Measurements from ENCODE around the gene RBKS.

DNA sequence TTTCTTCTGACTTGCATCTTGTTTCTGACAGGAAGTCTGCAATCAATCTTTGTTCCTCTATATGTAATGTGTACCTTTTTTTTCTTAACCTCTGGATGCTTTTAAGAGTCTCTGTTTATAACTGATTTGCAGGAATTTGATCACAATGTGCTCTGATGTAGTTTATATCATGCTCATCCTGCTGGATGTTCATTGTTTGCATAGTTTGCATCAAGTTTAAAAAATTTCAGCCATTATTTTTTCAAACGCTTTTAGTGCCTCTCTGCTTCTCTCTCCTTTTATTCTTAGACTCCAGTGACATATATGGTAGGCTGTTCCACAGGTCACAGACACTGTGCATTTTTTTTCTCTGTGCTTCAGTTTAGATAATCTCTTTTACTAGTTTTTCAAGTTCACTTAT is 23.9 kb downstream of the RBKS start:
- TF ChIP-seq, protein P1, sequence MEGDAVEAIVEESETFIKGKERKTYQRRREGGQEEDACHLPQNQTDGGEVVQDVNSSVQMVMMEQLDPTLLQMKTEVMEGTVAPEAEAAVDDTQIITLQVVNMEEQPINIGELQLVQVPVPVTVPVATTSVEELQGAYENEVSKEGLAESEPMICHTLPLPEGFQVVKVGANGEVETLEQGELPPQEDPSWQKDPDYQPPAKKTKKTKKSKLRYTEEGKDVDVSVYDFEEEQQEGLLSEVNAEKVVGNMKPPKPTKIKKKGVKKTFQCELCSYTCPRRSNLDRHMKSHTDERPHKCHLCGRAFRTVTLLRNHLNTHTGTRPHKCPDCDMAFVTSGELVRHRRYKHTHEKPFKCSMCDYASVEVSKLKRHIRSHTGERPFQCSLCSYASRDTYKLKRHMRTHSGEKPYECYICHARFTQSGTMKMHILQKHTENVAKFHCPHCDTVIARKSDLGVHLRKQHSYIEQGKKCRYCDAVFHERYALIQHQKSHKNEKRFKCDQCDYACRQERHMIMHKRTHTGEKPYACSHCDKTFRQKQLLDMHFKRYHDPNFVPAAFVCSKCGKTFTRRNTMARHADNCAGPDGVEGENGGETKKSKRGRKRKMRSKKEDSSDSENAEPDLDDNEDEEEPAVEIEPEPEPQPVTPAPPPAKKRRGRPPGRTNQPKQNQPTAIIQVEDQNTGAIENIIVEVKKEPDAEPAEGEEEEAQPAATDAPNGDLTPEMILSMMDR (IDR thresholded peaks at IDR 0.05), result no peak
- no peak for TF ChIP-seq RCOR1 (IDR thresholded peaks at IDR 0.05; ENCODE audit: low read length)

Measured in SK-N-SH (cell line).